Measurements from ENCODE around the gene NACC1. TPM values are rescaled to one million over a fixed set of nuclear protein-coding genes. Genes with fewer than 3 reads are reported as not detected.
A peak's percentile ranks its signal among the peaks of the same experiment; 100 is the strongest.

Gene NACC1
- total and polyA plus RNA-seq, 2 donors (not counting 3 experiments of a cell fraction or from before 2014, with no cell fraction given), result 97.6 to 120 TPM

DNA sequence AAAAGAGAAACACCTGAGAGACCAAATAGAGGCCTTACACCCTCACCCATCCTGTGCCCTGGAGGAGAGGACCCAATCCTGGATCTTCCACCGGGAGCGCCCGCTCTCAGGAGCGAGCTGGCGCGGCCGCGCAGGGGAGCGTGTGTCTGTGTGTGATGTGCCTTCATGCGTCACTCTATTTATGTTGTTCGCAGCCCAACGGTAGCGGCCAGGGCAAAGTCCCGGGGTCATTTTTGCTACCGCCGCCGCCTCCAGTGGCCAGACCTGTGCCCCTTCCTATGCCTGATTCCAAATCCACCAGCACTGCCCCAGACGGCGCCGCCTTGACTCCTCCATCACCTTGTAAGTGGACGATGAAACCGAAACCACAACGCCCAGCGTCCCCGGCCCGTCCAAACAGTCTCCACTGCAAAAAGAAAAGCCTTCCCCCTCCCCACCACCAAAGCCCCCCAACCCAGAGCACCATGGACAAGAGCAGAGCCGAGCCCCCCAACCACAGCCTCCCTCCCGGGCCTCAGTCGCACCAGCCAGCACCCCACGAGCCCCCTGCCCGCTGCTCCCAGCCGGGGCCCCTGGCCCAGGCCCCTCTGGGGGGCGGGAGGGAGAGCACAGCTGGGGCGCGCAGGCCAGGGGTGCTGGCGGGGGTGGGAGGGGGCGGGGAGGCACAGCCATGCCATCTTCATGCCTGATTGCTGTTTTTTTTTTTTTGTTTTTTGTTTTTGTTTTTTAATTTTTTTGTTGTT lies 30.1 kb upstream of the NACC1 start:
- no peak overlapping the region for H3K9ac ChIP-seq (replicated peaks; ENCODE audit: extremely low read depth, insufficient read depth, low read length)
- dilution Hi-C loops (cut with MboI; ENCODE audit: extremely low pct_ligation_motif_present, low sequenced_read_pairs) (no loop called here), intact Hi-C loops (cut with micrococcal nuclease) (no loop called here)
- FAIRE-seq (no peak), DNase-seq (ENCODE audit: low read depth, low spot score) (no peak)
- no peak overlapping the region for H3K4me2 ChIP-seq (ENCODE audit: insufficient read depth, low read length)
- peaks cover 0 to 2% of the 10 kb centered on the region in 2 experiments for H3K36me3 ChIP-seq (ENCODE audit: control insufficient read depth in 2 of 2, extremely low read depth in 1 of 2, insufficient read depth in 2 of 2, low read length in 2 of 2)
- peaks cover 12% of the 10 kb centered on the region for H3K4me1 ChIP-seq (ENCODE audit: control insufficient read depth, extremely low read depth, insufficient read depth, low read length)
- no peak for TF ChIP-seq FOS (IDR thresholded peaks at IDR 0.05; ENCODE audit: borderline replicate concordance, insufficient read depth, low read length)
- no peak for TF ChIP-seq POLR2AphosphoS5 (IDR thresholded peaks at IDR 0.05; ENCODE audit: insufficient read depth, low read depth, low read length)
- TF ChIP-seq MAX (IDR thresholded peaks at IDR 0.05; ENCODE audit: insufficient read depth, insufficient read length), result no peak
- no peak for TF ChIP-seq CTCF (IDR thresholded peaks at IDR 0.05; ENCODE audit: extremely low read depth in 1 of 2, insufficient read depth in 1 of 2, low read depth in 1 of 2, low read length in 2 of 2)
- no peak for TF ChIP-seq GATA2 (IDR thresholded peaks at IDR 0.05; ENCODE audit: insufficient read depth, insufficient read length, low read depth, low read length)
- no peak for TF ChIP-seq POLR2A (IDR thresholded peaks at IDR 0.05; ENCODE audit: low read depth, low read length)
- TF ChIP-seq JUN (IDR thresholded peaks at IDR 0.05; ENCODE audit: borderline replicate concordance, insufficient read depth, insufficient read length, low read depth), result no peak
- no peaks in the 10 kb centered on the region for H3K79me2 ChIP-seq (ENCODE audit: control insufficient read depth, insufficient read depth, low read length)
- peak overlapping the region; percentile 44 for H2AFZ ChIP-seq (ENCODE audit: low read depth, low read length)
- H3K9me3 ChIP-seq (replicated peaks; ENCODE audit: control insufficient read depth, insufficient read depth, low read length), result no peaks in the 10 kb centered on the region
- peak overlapping the region in 1 of 3 experiments; percentile 14 for H3K4me3 ChIP-seq (replicated peaks in 1 of 3; ENCODE audit: insufficient read depth in 1 of 3, low read depth in 1 of 3, low read length in 3 of 3)
- no peaks in the 10 kb centered on the region for H3K27me3 ChIP-seq (ENCODE audit: control insufficient read depth in 2 of 2, insufficient read depth in 2 of 2, low read length in 2 of 2)
- ChIA-PET CTCF (interaction anchor here (1.1 to 7.2 kb wide), 4 partner anchors 27 to 122 kb away, joined by 4 to 76 read pairs (median 8); no protein-coding TSS in a partner anchor), POLR2A (no interaction called here)
- H3K9me1 ChIP-seq (replicated peaks; ENCODE audit: control insufficient read depth, extremely low read depth, insufficient read depth, low read length), result no peaks in the 10 kb centered on the region
- no TSS peak for BruUV-seq (replicated peaks)
- no peaks in the 10 kb centered on the region for H4K20me1 ChIP-seq (replicated peaks; ENCODE audit: control insufficient read depth, extremely low read depth, insufficient read depth, low read length)
- H3K27ac ChIP-seq (ENCODE audit: insufficient read depth, low read depth, low read length), result no peak overlapping the region
